NCI-H69 (cell line): ENCODE measurements around the gene ZCCHC17.
"Not testable (repeated sequence)": the region's sequence is repeated elsewhere in the genome, so short reads cannot be mapped to it uniquely, and the experiment has no call there.

Experiments
- DNase-seq: peaks from one replicate; lab custom pipeline; 2025; lab: John Stamatoyannopoulos, UW

ZCCHC17 gene, protein sequence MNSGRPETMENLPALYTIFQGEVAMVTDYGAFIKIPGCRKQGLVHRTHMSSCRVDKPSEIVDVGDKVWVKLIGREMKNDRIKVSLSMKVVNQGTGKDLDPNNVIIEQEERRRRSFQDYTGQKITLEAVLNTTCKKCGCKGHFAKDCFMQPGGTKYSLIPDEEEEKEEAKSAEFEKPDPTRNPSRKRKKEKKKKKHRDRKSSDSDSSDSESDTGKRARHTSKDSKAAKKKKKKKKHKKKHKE

DNA sequence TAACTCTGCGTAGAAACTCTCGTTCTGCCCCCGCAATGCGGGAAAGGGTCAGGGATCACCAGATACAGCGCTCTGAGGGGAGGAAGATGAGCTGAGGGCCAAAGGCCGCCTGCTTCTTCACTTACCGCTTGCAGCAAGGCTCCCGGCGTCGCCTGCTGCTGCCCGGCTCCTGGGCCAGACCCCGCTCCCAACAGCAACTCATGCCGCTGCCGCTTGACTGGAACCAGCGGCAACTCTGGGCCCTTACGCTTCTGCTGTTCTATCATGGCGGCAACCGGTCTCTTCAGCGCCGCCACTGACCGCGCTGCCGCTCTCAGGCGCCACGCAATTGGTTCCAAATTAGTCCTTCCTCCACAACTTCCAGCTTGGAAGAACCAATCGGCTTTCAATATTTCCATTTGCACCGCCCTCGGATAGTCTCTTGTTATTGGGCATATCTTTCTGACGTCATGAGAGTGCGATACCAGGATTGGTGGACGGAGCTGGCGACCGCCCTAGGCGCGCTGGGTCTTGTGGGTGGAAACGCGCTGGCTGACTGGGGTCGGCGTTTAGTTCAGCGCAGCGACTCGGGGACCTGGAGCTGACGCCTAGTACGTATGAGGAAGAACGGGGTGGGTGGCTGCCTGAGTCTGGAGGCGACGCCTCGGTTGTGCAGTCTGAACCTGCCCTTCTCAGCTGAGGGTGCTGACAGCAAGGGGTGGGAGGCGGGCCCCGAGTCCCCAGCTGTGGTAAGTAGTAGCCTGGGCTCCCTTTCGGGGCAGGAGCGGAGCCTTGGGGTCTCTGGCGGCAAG, at the start of gene ZCCHC17, which contains the start of gene SNRNP40:
ZCCHC17 (plus strand) TSS at position 547 of the 791 bp plus-strand sequence. CDS start 13,067 bp downstream, outside the sequence.
SNRNP40 (minus strand) TSS at position 303 of the 791 bp plus-strand sequence; CDS start at position 266, 37 bp downstream.
- DNase-seq: peak; percentile 98

DNA sequence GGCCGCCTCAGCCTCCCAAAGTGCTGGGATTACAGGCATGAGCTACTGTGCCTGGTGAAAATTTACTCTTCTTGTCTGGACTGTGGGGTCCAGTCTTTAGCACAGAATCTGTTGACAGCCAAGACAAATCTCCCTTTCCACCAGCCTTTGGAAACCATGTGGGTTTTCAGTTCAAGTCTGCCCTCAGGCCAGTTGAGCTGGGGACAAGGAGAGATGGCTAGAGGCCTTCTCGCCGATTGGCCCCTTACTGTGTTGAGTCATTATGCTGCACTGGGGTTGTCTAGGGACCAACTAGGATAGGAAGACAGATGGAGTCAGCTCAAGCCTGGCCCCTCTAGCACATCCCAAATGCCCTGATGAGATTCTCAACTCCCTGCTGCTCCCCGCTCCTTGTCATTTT, 48.6 kb upstream of the ZCCHC17 start:
- DNase-seq: peak; percentile 11

DNA sequence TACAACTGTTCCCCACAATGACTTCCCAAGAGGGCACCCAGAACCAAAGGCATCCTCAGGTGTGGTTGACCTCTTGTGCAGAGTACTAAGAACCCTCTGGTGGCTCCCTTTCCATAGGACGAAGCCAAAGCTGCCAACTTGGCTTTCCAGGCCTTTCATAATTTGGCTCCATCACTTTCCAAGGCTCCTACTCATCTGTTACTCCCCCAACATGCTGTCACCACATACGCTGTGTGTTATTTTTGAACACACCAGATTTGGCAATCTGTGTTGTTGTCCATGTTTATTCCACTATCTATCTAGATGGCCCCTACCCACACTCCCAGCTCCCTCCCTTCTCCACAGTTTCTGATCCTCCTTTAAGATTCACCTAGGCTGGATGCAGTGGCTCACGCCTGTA, 47.0 kb upstream of the ZCCHC17 start:
- no peak for DNase-seq

DNA sequence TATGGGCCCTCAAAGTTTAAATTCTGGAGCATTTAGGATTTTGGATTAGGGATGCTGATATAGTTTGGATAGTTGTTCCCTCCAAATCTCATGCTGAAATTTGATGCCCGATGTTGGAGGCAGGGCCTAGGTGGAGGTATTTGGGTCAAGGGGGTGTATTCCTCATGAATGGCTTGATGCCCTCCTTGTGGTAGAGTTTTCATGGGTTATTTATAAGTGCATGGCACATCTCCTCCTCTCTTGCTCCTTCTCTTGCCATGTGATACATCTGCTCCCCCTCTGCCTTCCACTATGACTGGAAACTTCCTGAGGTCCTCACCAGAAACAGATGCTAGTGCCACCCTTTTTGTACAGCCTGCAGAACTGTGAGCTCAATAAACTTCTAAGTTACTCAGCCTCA, 39.6 kb upstream of the ZCCHC17 start:
- no peak for DNase-seq

DNA sequence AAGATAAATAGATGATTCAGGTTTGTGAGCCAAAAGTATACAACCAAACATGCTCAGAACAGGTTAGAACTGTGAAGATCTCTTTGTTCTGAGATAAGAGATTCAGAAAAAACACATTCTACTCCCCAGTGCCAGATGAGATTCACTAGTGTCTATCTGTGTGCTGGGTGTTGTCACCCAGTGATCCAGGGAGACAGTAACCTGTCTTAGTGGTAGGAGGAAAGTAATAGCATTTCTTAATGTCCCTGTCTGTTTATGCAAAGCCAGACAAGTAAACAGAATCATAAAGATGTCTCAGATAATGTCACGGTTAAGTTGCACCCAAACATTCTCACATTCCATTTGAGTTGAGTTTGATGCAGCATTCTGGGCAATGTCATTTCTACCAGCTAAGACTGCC, 38.3 kb upstream of the ZCCHC17 start:
- DNase-seq: no peak

DNA sequence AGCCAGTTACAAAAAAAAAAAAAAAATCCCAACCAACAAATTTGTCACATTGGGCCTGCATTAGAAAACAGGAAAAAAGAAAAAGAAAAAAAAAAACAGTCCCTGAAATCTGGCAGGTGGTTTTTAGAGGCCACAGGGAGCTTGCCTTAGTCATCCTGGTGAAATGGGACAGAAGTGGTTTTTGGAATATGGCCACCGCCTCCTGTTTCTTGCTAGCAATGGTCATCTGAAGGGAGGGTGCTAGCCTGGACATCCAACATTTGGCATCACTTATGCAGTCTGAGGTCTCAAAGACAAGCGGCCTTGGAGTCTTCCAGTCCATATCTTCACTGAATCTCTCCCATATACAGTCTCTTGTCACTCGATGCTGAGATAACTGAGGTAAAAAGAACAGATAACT, 37.1 kb upstream of the ZCCHC17 start:
- DNase-seq: no peak

DNA sequence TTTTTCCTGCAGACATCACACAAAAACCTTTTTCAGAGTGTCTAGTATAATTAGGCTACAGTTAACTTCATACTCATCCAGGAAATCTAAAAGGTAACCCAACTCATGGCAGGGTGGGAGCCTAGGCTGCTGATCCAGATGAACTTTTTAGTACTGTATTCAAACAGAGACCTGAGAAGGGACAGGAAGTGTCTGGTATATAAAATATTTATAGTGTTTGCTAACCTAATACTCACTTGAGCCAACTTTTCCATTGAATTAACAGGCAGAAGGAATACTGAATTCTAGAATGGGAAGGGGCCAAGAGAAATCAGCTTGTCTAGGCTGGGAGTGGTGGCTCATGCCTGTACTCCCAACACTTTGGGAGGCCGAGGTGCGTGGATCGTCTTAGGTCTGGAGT, 34.9 kb upstream of the ZCCHC17 start:
- DNase-seq: no peak

DNA sequence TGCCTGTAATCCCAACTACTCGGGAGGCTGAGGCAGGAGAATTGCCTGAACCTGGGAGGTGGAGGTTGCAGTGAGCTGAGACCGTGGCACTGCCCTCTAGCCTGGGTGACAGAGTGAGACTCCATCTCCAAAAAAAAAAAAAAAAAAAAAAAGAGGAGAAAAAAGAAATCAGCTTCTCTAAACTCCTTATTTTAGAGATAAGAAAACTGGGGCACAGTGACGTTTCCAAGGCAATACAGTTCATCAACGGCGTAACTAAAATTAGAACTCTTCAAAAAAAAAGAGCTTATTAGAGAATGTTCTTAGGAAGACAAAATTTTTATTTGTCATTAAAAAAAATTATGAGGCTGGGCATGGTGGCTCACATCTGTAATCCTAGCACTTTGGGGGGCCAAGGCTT, 34.4 kb upstream of the ZCCHC17 start:
- not testable (repeated sequence) for DNase-seq

DNA sequence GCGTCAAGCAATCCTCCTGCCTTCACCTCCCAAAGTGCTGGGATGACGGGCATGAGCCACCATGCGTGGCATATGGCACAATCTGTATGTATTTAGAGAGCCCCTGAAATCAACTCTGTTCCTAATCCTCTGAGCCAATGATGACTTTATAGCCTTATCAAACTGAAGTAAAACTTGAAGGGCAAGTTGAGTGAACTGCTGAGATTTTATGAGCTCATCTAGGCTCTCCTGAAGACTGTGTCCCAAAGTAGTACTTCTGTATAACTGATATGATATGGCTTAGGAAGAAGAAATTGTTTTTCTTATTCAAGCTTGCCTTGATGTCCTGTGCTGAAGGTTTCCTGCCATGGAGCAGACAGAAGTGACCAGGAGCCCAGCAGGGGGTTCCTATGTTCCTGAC, 33.4 kb upstream of the ZCCHC17 start:
- no peak for DNase-seq

DNA sequence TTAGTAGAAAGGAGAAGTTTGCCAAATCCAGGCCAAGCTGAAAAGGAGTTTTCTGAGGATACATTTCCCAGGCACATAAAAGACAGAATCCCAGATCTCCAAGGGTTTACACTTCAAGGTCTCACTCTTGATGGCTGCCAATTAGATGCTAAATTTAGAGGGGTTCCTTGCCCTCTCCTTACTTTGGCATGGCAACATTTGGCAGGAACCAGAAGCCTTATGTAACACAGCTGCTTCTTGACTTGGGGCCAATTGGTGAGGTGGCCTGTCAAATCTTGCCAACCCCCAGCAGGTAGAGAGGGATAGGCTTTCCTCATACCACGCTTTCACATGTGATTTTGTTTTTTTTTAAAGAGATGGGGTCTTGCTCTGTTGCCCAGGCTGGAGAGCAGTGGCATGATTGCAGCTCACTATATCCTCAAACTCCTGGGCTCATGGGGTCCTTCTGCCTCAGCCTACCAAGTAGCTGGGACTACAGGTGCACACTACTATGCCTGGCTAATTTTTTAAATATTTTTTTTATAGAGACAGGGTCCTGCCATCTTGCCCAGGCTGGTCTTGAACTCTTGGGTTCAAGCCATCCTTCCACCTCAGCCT, 31.9 kb upstream of the ZCCHC17 start:
- no peak for DNase-seq

DNA sequence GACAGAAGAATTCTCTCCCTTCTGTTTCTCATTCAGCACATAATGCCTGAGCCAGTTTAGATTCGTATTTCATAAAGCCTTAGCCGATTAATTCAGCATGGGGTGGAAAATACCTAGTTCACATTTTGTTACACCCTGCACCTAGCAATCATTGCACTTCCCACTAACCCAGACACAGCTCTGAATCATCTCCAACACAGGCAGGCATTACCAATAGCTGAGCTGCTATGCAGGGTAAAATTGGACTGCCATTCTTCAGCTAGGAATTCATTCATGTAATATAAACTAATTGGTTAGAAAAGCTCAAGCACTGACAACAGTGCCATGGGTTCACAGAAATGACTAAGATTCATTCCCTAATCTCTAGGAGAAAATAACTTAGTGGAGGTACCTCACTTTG, 30.3 kb upstream of the ZCCHC17 start:
- DNase-seq: no peak

DNA sequence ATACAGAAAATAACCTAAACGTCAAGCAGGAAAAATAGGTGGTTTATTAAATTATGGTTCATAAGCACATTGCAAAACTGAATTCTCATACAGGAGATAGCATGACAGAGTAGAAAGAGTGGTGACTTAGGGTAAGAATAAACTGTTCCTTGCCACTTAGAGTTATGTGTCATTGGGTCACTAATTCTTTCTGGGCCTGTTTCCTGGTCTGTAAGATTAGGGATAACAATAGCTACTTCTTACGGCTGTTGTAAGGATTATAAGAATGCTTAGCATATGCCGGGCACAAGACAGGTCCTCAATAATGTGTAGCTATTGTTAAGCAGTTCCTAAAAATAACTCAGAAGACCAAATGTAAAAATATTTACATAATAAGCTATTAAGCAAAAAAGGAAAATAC, 24.5 kb upstream of the ZCCHC17 start:
- no peak for DNase-seq

DNA sequence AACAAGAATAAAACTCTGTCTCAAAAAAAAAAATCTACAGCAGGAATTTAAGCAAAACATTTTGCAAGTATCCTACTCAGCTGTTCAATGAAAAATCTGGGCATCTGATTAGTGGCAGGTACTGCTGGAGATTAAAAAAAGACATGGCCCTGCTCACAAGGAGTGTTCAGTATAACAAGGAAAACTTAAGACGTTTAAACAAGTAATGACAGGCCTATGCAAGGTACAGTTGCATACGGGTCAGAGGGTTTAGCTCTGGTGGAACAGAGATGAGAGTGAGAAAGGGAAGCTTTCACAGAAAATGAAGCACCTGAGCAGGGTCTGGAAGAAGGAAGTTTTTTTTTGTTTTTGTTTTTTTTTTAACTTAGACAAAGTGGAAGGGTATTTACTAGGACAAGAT, 23.2 kb upstream of the ZCCHC17 start:
- DNase-seq: no peak

DNA sequence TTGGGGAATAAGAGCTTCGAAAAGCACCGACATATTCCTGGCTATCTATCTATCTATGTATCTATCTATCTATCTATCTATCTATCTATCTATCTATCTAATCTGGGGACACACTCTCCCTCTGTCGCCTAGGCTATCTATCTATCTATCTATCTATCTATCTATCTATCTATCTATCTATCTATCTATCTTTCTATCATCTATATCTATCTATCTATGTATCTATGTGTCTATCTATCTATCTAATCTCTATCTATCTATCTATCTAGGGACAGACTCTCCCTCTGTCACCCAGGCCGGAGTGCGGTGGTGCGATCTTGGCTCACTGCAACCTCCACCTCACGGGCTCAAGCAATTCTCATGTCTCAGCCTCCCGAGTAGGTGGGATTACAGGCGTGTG, 14.4 kb upstream of the ZCCHC17 start:
- not testable (repeated sequence) for DNase-seq

DNA sequence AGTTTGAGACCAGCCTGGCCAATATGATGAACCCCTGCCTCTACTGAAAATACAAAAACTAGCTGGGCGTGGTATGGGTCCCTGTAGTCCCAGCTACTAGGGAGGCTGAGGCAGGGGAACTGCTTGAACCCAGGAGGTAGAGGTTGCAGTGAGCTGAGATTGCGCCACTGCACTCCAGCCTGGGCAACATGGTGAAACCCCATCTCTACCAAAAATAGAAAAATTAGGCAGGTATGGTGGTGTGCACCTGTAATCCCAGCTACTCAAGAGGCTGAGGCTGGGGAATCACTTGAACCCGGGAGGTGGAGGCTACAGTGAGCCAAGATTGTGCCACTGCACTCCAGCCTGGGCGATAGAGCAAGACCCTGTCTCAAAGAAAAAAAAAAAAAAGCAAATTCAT, 9.0 kb upstream of the ZCCHC17 start:
- not testable (repeated sequence) for DNase-seq

DNA sequence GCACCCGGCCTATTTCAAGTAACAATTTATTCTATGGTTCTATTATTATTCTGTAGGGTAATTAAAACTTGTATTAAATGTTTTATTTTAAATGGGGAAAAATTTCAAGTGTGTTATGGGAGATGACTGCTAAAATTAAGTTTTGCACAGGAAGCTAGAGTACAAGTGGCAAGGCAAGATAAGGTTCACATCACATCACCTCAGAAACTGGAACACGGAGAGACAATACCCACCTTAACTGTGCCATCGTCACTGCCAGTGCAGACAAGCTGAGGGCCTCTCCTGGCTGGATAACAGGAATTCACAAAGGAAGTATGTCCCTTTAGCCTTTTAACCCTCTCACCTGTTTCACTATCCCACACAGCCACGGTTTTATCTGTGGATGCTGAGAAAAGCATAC, 7.8 kb upstream of the ZCCHC17 start:
- DNase-seq: no peak

DNA sequence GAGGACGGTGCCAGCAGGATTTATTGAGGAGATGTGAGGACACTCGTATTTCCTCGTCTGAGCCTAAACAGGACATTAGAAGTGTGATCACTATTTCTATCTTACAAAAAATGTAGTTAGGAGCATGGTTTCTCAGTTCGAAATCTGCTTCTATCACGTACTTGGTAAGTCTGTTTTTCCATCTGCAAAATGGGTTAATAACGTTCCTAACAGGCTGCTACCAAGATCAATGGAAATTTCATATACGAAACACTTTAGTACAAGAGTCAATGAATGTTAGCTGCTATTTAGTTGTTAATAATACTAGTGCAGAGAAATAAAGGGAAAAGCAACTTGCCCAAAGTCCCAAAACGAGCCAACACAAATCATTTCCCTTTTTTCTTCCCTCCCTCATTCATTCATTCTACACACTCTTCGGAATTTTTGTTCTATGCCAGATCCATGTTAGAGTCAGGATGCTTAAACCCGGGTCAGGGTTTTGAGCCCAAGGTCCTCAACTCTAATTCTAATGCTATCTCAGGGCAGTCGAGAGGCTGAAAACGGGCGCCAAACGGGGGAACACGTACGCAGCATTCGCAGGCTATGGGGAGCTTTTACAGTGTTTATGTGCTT, 852 bp upstream of the ZCCHC17 start:
- DNase-seq: no peak

DNA sequence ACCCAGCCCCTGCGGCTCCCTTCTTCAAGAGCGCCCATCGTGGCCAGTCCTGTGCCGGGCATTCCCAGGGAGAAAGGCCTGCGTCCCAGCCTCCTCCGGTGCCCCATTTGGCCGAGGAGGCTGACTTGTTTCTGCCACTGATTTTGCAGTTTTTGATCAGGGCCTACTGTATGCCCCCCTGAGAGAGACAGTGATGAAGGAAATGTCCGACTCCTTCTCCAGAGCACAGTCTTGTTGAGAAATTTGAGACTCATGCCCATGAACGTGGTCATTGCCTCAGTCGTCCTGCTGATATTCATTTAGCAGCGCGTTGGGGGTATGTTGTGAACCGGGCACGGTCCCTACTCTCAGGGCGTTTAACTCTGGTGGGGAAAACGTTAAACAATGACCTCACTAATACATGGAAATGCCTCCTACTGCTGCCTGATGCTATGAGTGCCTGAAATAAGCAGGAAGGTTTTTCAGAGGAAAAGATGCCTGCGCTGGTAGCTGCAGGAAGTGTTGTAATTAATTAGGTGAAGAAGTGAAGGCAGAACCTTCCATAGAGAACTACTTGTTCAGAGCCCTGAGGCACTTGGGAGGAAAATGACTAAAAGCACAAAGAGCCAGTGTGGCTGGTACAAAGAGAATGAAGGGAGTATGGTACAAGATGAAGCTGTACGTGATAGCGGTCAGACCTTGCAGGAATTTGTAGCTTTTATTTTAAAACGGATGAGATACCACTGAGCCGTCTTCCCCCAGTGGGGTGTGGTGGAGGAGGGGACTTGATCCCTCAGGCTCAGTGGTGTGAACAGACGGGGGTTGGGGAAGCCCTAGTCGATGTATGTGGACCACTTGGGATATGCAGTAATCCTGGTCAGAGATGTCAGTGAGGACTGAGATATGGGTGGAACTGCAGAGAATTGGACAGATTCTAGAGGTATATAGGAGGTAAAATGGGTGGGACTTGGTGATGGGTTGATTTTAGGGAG, 730 bp downstream of the ZCCHC17 start:
- DNase-seq: peak; percentile 34

DNA sequence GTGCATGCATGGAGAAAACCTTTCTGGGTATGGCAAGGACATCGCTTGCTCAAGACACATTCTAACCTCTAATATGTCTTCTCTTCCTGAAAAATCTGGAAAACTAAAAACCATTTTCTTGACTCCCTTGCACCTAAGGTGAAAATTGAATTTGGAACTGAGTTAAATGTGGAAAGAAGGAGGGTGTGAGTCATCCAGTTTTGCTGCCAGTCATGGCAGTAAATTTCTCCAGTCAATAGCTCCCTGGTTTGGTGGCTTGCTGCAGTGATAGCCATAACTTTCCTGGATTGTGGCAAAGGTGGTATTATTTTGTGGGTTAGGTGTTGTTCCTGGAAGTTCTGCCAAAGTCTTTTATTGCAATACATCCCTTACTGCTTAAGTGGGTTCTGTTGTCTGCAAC, 2.5 kb downstream of the ZCCHC17 start:
- DNase-seq: no peak

DNA sequence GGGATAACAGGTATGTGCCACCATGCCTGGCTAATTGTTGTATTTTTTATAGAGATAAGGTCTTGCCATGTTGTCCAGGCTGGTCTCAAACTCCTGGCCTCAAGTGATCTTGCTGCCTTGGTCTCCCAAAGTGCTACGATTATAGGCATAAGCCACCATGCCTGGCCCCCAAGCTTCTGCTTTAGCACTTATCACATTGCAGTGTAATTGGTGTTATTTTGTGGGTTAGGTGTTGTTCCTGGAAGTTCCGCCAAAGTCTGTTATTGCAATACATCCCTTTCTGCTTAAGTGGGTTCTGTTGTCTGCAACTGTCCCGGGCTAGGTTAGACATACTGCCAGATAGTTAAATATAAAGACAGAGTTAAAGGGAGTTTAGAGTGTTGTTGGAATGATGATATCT, 3.4 kb downstream of the ZCCHC17 start:
- DNase-seq: no peak

DNA sequence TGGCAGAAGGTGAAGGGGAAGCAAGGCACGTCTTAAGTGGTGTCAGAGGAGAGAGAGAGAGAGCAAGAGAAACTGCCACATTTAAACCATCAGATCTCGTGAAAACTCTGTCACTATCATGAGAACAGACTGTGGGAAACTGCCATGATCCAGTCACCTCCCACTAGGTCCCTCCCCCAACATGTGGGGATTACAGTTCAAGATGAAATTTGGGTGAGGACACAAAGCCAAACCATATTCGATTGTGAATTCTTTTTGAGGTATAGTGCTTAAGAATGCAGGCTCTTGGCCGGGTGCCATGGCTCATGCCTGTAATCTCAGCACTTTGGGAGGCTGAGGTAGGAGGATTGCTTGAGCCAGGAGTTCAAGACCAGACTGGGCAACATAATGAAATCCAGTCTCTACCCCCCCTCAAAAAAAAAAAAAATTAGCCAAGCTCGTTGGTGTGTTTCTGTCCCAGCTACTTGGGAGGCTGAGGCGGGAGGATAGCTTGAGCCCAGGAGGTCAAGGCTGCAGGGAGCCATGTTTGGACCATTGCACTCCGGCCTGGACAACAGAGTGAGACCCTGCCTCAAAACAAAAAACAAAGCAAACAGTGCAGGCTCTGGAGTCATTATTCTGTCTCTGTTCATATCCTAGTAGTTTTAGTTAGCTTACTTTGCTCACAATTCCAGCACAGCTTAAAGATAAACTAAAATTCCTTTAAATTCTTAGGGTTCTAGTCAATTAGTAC, 6.0 kb downstream of the ZCCHC17 start:
- no peak for DNase-seq
